Sigmoid colon (tissue), 7 donors: ENCODE measurements around the gene TIMM50. TPM values are rescaled to one million over a fixed set of nuclear protein-coding genes. Genes with fewer than 3 reads are reported as not detected.

Experiments used
- DNase-seq: peaks from one replicate; pipeline ENCODE4 v3.0.0-alpha.2; 2019
- H3K27ac ChIP-seq, 4 donors: fragments of 200-600 bp; sonication (generic); one replicate each; pipeline ENCODE4 v1.5.1; 2016 to 2019; ENCODE audit warnings: mild to moderate bottlenecking in 1 of 4
- H3K27me3 ChIP-seq, 3 donors: fragments of 200-600 bp; sonication (generic); one replicate each; pipeline ENCODE4 v1.5.1; 2019; ENCODE audit warnings: mild to moderate bottlenecking in 1 of 3
- H3K36me3 ChIP-seq, 4 donors: fragments of 200-600 bp; sonication (generic); one replicate each; pipeline ENCODE4 v1.5.1; 2016 to 2019
- H3K4me1 ChIP-seq, 4 donors: fragments of 200-600 bp; sonication (generic); one replicate each; pipeline ENCODE4 v1.5.1; 2017 to 2019
- H3K4me3 ChIP-seq, 4 donors: fragments of 200-600 bp; sonication (generic); one replicate each; pipeline ENCODE4 v1.5.1; 2017 to 2019; ENCODE audit warnings: mild to moderate bottlenecking in 2 of 4, moderate library complexity in 1 of 4
- H3K9me3 ChIP-seq, 4 donors: fragments of 200-600 bp in 3 of 4; sonication (generic) in 3 of 4; one replicate each; pipeline versions ENCODE4 v1.5.1 to v1.6.1; 2013 to 2019
- CTCF ChIP-seq, 4 experiments: fragments of 450-650 bp in 3 of 4; fragments of 200-600 bp in 1 of 4; IDR thresholded peaks; one replicate each; pipeline ENCODE4 v1.5.1; 2016 to 2019; ENCODE audit warnings: antibody characterized with exemption in 4 of 4, mild to moderate bottlenecking in 3 of 4, moderate library complexity in 2 of 4
- EP300 ChIP-seq, 4 donors: sonication (generic); formaldehyde crosslinking; IDR thresholded peaks; one replicate each; pipeline ENCODE4 v1.6.1; 2017; ENCODE audit warnings: antibody characterized with exemption in 4 of 4
- POLR2A ChIP-seq, 2 donors: fragments of 450-650 bp; IDR thresholded peaks; one replicate each; pipeline ENCODE4 v1.6.1; 2016; ENCODE audit warnings: antibody characterized with exemption in 2 of 2, mild to moderate bottlenecking in 2 of 2, moderate library complexity in 2 of 2
- POLR2AphosphoS5 ChIP-seq, 4 donors: sonication (generic); formaldehyde crosslinking; IDR thresholded peaks; one replicate each; pipeline ENCODE4 v1.6.1; 2017; ENCODE audit warnings: antibody characterized with exemption in 4 of 4
- WGBS, 2 donors: extraction: QIAGEN DNeasy Blood & Tissue Kit; methylation state at CpG; one replicate each; pipeline ENCODE4 v1.1.7; 2013; 5-methylcytosine and 5-hydroxymethylcytosine counted together
- intact Hi-C: fragments of 100-400 bp; cut with DNase I; formaldehyde crosslinking; loops from one replicate; pipeline ENCODE4 v1.15.1; 2023
- polyA plus RNA-seq, 3 donors: library from polyadenylated mRNA; stranded (reverse); fragments of 200-250 nt; gene quantifications; one replicate each; pipeline ENCODE4 v1.2.3, GENCODE V29; 2013
- total RNA-seq, 4 donors: library from RNA; depleted of rRNA; stranded (reverse); fragments of >200 nt; gene quantifications; one replicate each; pipeline ENCODE4 v1.1.0, GENCODE V29; 2016
- donor health status: healthy with polysubstance abuse.
- donor health status: Bipolar disorder and iron deficiency.
- donor health status: healthy.

TIMM50 gene
- total and polyA plus RNA-seq, 7 donors, result 26.4 to 54.9 (median 44.8) TPM

GRCh38 chr19:39516270-39516669 is 35.6 kb downstream of the TIMM50 start:
- Histone ChIP-seq H3K4me3 (no peak overlapping the region), H3K27me3 (peaks cover 18 to 56% (median 31%) of the 10 kb centered on the region in 3 donors), H3K4me1 (peaks cover 0 to 16% (median 14%) of the 10 kb centered on the region in 4 donors), H3K9me3 (no peaks in the 10 kb centered on the region), H3K36me3 (no peaks in the 10 kb centered on the region), H3K27ac (no peak overlapping the region)
- no peak for DNase-seq
- 40 to 50% methylated on average over 6 of the region's 6 CpGs for WGBS, 2 donors
- TF ChIP-seq CTCF (IDR thresholded peaks at IDR 0.05) (no peak), POLR2A (IDR thresholded peaks at IDR 0.05) (no peak), POLR2AphosphoS5 (IDR thresholded peaks at IDR 0.05) (no peak), EP300 (IDR thresholded peaks at IDR 0.05) (no peak)
- intact Hi-C loops, result no loop called here

- H3K9me3 ChIP-seq, result no peaks in the 10 kb centered on the region
- no peaks in the 10 kb centered on the region for H3K36me3 ChIP-seq
- H3K4me1 ChIP-seq, result peaks cover 0 to 16% (median 14%) of the 10 kb centered on the region in 4 donors
- no peak for DNase-seq
- H3K27me3 ChIP-seq, result peaks cover 18 to 46% (median 30%) of the 10 kb centered on the region in 3 donors
- H3K4me3 ChIP-seq, result no peak overlapping the region
- H3K27ac ChIP-seq, result no peak overlapping the region
- intact Hi-C loops, result no loop called here
- 63 to 72% methylated on average over 3 of the region's 3 CpGs for WGBS, 2 donors
- no peak for TF ChIP-seq EP300 (IDR thresholded peaks at IDR 0.05)
- no peak for TF ChIP-seq CTCF (IDR thresholded peaks at IDR 0.05)
- TF ChIP-seq POLR2A (IDR thresholded peaks at IDR 0.05), result no peak
- TF ChIP-seq POLR2AphosphoS5 (IDR thresholded peaks at IDR 0.05), result no peak
These were observed 36.8 kb downstream of the TIMM50 start for GRCh38 chr19:39517432-39517831.

GRCh38 chr19:39518458-39518857 is 37.8 kb downstream of the TIMM50 start:
- peaks cover 0 to 16% (median 14%) of the 10 kb centered on the region in 4 donors for H3K4me1 ChIP-seq
- DNase-seq, result no peak
- 64 to 77% methylated on average over 5 of the region's 5 CpGs for WGBS, 2 donors
- H3K27me3 ChIP-seq, result peaks cover 18 to 36% (median 24%) of the 10 kb centered on the region in 3 donors
- no peak overlapping the region for H3K4me3 ChIP-seq
- no peaks in the 10 kb centered on the region for H3K36me3 ChIP-seq
- intact Hi-C loops, result no loop called here
- no peaks in the 10 kb centered on the region for H3K9me3 ChIP-seq
- TF ChIP-seq POLR2AphosphoS5 (IDR thresholded peaks at IDR 0.05) (no peak), POLR2A (IDR thresholded peaks at IDR 0.05) (no peak), EP300 (IDR thresholded peaks at IDR 0.05) (no peak), CTCF (IDR thresholded peaks at IDR 0.05) (no peak)
- H3K27ac ChIP-seq, result no peak overlapping the region

GRCh38 chr19:39518975-39519374 is 38.3 kb downstream of the TIMM50 start:
- DNase-seq, result no peak
- H3K4me3 ChIP-seq, result no peak overlapping the region
- TF ChIP-seq EP300 (IDR thresholded peaks at IDR 0.05), result no peak
- no peak for TF ChIP-seq POLR2AphosphoS5 (IDR thresholded peaks at IDR 0.05)
- TF ChIP-seq POLR2A (IDR thresholded peaks at IDR 0.05), result no peak
- no peak for TF ChIP-seq CTCF (IDR thresholded peaks at IDR 0.05)
- no peaks in the 10 kb centered on the region for H3K9me3 ChIP-seq
- H3K27me3 ChIP-seq, result peaks cover 18 to 31% (median 20%) of the 10 kb centered on the region in 3 donors
- H3K27ac ChIP-seq, result no peak overlapping the region
- 30 to 63% methylated on average over 9 of the region's 9 CpGs for WGBS, 2 donors
- H3K36me3 ChIP-seq, result no peaks in the 10 kb centered on the region
- peaks cover 0 to 16% (median 14%) of the 10 kb centered on the region in 4 donors for H3K4me1 ChIP-seq
- intact Hi-C loops, result no loop called here
